Lower lobe of right lung (tissue), 2 donors: ENCODE results near the gene USP31. TPM values are rescaled to one million over a fixed set of nuclear protein-coding genes. Genes with fewer than 3 reads are reported as not detected.
A peak's percentile ranks its signal among the peaks of the same experiment; 100 is the strongest.

ENCODE experiments used
- ATAC-seq, 2 donors: fragments of 200-7000 bp; cut with Tn5 transposase; one replicate each; pipeline ENCODE4 v1.9.1; 2020 to 2022; ENCODE audit warnings: mild to moderate bottlenecking in 2 of 2, moderate library complexity in 2 of 2
- DNase-seq: peaks from one replicate; pipeline ENCODE4 v3.0.0-alpha.2; 2020
- H3K27ac ChIP-seq: fragments of 200-600 bp; one replicate; pipeline ENCODE4 v1.8.0; 2022
- H3K27me3 ChIP-seq: fragments of 200-600 bp; one replicate; pipeline ENCODE4 v1.8.0; 2022; ENCODE audit warnings: low read depth
- H3K36me3 ChIP-seq: fragments of 200-600 bp; one replicate; pipeline ENCODE4 v1.8.0; 2022; ENCODE audit warnings: mild to moderate bottlenecking
- H3K4me1 ChIP-seq: fragments of 200-600 bp; one replicate; pipeline ENCODE4 v1.8.0; 2022
- H3K4me3 ChIP-seq: fragments of 200-600 bp; one replicate; pipeline ENCODE4 v1.8.0; 2022; ENCODE audit warnings: mild to moderate bottlenecking
- H3K9me3 ChIP-seq: fragments of 200-600 bp; one replicate; pipeline ENCODE4 v1.8.0; 2022
- CTCF ChIP-seq: fragments of 200-600 bp; IDR thresholded peaks from one replicate; pipeline ENCODE4 v1.8.0; 2022; ENCODE audit warnings: antibody characterized with exemption, mild to moderate bottlenecking
- intact Hi-C: fragments of 100-400 bp; cut with DNase I; formaldehyde crosslinking; loops from one replicate; pipeline ENCODE4 v1.11.0; 2022
- total RNA-seq: library from RNA; stranded (reverse); fragmentation: NEBNext Ultra II Directional; extraction: Animal tissue kit (Norgen Biotek cat#: 25700); gene quantifications from one replicate; pipeline ENCODE4 v1.2.1, GENCODE V29; 2021
- donor health status: DM: no; HTN: yes; CAD: no; lungs with severe emphysema.

Gene USP31
- total RNA-seq, 1 donor from 2014 or later = 13.1 TPM

DNA sequence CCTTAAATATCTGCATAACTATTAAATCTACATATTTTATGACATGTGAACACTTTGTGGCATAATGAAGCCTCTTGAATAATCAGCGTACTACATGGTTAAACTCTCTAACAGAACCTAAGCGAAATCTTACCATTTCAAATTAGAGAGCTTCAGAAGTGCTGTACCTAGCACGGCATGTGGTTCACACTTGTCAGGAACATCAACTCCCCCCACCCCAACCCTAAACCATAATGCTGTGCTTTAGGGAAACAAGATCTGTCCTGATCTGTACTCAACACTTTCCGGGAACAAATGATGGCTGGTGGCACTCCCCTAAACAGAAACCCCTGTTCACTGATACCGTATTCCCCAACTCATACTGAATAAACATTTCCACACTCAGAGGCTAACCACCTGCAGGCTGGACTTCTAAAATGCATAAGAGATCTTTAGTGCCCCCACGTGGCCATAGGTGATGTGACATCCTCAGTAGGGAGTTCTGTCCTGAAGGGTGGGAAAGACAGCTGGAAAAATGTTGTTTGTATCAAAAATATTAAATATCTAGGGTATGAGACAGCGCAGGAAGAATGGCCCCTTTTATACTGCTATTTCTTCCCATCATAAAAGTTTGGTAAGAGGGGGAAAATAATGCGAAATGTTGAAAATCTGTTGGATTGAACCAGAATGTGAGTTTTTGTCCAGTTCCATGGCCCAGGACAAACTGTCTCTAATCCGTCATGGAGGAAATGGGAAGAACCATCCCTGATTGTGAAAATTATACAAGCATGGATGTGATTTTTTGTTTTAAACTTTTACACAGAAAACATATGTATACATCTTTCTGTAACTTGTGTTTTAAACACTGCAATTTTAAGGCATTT lies 88.6 kb downstream of the USP31 start:
- Histone ChIP-seq H3K36me3 (no peaks in the 10 kb centered on the region), H3K9me3 (no peaks in the 10 kb centered on the region), H3K27me3 (no peaks in the 10 kb centered on the region), H3K4me1 (no peaks in the 10 kb centered on the region), H3K27ac (no peak overlapping the region), H3K4me3 (no peak overlapping the region)
- intact Hi-C loops = no loop called here
- DNase-seq = peak; percentile 58
- peak; percentile 80 for TF ChIP-seq CTCF
- ATAC-seq = peak; percentile 89

DNA sequence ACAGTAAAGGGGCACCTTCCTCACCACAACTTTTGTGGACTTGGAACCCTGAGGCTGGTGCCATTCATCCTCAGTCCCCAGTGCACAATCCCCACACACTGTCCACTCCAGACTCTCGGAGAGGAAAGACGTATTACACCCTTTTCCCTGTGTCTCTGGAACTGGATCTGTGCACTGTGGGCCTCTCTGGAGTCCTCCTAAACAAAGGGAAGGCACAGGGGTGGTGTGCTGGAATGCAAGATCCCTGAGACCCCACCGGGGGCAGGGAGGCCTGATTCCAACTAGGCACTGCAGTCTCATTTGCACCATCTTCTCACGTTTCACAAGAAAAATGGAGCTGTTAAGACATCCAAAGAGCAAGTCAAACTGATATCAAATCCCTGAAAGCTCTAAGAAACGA lies 89.8 kb downstream of the USP31 start:
- DNase-seq (no peak), ATAC-seq (no peak)
- Histone ChIP-seq H3K27me3 (no peaks in the 10 kb centered on the region), H3K4me3 (no peak overlapping the region), H3K27ac (no peak overlapping the region), H3K36me3 (no peaks in the 10 kb centered on the region), H3K4me1 (no peaks in the 10 kb centered on the region), H3K9me3 (no peaks in the 10 kb centered on the region)
- intact Hi-C loops = no loop called here
- TF ChIP-seq CTCF = no peak

DNA sequence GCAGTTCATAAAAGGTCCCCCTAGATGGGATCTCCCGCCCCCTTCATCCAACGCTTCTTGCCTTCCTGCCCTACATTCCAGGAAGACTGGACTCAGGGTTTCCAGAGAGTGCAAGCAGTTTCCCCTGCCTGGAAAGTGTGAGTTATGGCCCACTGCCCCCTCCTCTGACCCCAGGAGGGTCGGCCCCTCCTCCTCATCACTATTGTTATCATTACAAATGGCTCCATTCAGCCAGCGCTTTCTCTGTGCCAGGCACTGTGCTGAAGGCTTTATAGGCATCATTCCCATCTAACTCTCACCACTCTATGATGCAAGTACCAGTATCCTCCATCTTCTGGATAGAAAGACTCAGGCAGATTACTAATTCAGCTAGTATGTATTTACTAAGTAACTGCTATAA lies 90.7 kb downstream of the USP31 start:
- DNase-seq = no peak
- ATAC-seq = no peak
- Histone ChIP-seq H3K4me1 (no peaks in the 10 kb centered on the region), H3K4me3 (no peak overlapping the region), H3K27me3 (no peaks in the 10 kb centered on the region), H3K27ac (no peak overlapping the region), H3K36me3 (no peaks in the 10 kb centered on the region), H3K9me3 (no peaks in the 10 kb centered on the region)
- TF ChIP-seq CTCF = no peak
- intact Hi-C loops = no loop called here

GRCh38 chr16:23057013-23057596 lies 92.1 kb downstream of the USP31 start:
- Histone ChIP-seq H3K36me3 (no peaks in the 10 kb centered on the region), H3K27ac (no peak overlapping the region), H3K4me1 (no peaks in the 10 kb centered on the region), H3K27me3 (peaks cover 12% of the 10 kb centered on the region), H3K4me3 (no peak overlapping the region), H3K9me3 (no peaks in the 10 kb centered on the region)
- intact Hi-C loops = no loop called here
- no peak for TF ChIP-seq CTCF
- ATAC-seq (no peak), DNase-seq (no peak)

DNA sequence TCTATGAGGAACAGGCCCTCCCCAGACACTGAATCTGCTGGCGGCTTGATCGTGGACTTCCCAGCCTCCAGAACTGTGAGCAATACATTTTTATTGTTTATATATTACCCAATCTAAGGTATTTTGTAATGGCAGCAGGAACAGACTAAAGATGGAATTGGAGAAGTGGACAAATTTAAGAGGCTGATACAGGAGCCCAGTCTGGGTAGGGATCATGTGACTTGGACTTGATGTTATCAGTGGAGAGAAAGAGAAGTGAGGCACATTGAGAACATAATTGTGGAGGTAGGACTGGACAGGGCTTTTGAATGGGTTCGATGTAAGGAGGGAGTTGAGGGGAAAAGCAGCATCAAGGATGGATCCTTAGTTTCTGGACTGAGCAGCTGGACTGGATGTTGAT lies 93.8 kb downstream of the USP31 start:
- no peak overlapping the region for H3K27ac ChIP-seq
- H3K36me3 ChIP-seq = no peaks in the 10 kb centered on the region
- intact Hi-C loops = no loop called here
- H3K4me1 ChIP-seq = no peaks in the 10 kb centered on the region
- ATAC-seq (no peak), DNase-seq (no peak)
- no peaks in the 10 kb centered on the region for H3K9me3 ChIP-seq
- no peak overlapping the region for H3K4me3 ChIP-seq
- H3K27me3 ChIP-seq = peaks cover 25% of the 10 kb centered on the region
- no peak for TF ChIP-seq CTCF
